HG03575 (cell line): ENCODE data around the gene KRT83.

Source experiments
- ATAC-seq: cut with Tn5 transposase; IDR thresholded peaks from one replicate; pipeline ENCODE4 v1.9.1; 2021; ENCODE audit not compliant: unreplicated experiment, insufficient number of reproducible peaks, low FRiP score; ENCODE audit errors: extremely low read depth

The KRT83 gene

GRCh38 chr12:52336641-52337040, 15.4 kb upstream of the KRT83 start:
- no peak for ATAC-seq

- ATAC-seq = no peak
These were observed 14.5 kb upstream of the KRT83 start for GRCh38 chr12:52335598-52336262.

- no peak for ATAC-seq
These were observed 13.0 kb upstream of the KRT83 start for GRCh38 chr12:52334185-52334584.

GRCh38 chr12:52333321-52333720, 12.1 kb upstream of the KRT83 start:
- no peak for ATAC-seq

- no peak for ATAC-seq
These were observed 11.2 kb upstream of the KRT83 start for GRCh38 chr12:52332381-52332780.

GRCh38 chr12:52331833-52332232, 10.6 kb upstream of the KRT83 start:
- ATAC-seq = no peak

- ATAC-seq = no peak
These were observed 9.8 kb upstream of the KRT83 start for GRCh38 chr12:52331039-52331438.

GRCh38 chr12:52327830-52328500, 6.8 kb upstream of the KRT83 start:
- no peak for ATAC-seq

GRCh38 chr12:52327052-52327829, 6.0 kb upstream of the KRT83 start:
- peak; percentile 81 for ATAC-seq

- no peak for ATAC-seq
These were observed 2.9 kb upstream of the KRT83 start for GRCh38 chr12:52324153-52324444.

GRCh38 chr12:52323416-52324152, 2.4 kb upstream of the KRT83 start:
- no peak for ATAC-seq

- no peak for ATAC-seq
These were observed 1.8 kb upstream of the KRT83 start for GRCh38 chr12:52323001-52323400.

GRCh38 chr12:52322069-52322468, 871 bp upstream of the KRT83 start:
- no peak for ATAC-seq

GRCh38 chr12:52321418-52321817, 220 bp upstream of the KRT83 start:
- no peak for ATAC-seq

GRCh38 chr12:52319097-52319496, 2.1 kb downstream of the KRT83 start:
- ATAC-seq = no peak

- no peak for ATAC-seq
These were observed 2.8 kb downstream of the KRT83 start for GRCh38 chr12:52318241-52318990.

GRCh38 chr12:52317468-52318052, 3.6 kb downstream of the KRT83 start:
- no peak for ATAC-seq

GRCh38 chr12:52316701-52317100, 4.5 kb downstream of the KRT83 start:
- no peak for ATAC-seq

GRCh38 chr12:52316290-52316689, 4.9 kb downstream of the KRT83 start:
- no peak for ATAC-seq
